GM19240 (cell line): ENCODE results near the gene ICA1.

Experiments
- DNase-seq: peaks from one replicate; pipeline ENCODE4 v3.0.0; 2011; ENCODE audit warnings: low spot score; ENCODE audit not compliant: insufficient read length

Gene ICA1

GRCh38 chr7:8228068-8228467 is 33.9 kb downstream of the ICA1 start:
- DNase-seq: no peak

DNA sequence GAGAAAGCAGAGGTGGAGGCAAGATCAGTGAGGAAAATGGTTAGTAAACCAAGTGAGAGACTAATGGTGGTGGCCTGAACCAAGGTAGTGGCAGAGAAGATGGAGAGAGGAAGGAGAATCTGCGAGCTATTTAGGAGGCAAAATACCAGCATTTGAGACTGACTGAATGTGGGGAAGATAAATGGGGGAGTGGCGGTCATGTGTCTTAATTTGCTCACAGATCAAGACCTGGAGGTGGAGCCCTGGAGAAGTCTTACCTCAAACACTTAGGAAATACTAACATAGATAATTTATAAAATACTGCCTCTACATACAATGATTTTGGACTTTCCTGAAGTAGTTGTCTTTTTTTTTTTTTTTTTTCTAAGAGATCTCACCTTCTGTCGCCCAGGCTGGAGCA is 34.7 kb downstream of the ICA1 start:
- no peak for DNase-seq

GRCh38 chr7:8226501-8226900 is 35.5 kb downstream of the ICA1 start:
- DNase-seq: no peak

DNA sequence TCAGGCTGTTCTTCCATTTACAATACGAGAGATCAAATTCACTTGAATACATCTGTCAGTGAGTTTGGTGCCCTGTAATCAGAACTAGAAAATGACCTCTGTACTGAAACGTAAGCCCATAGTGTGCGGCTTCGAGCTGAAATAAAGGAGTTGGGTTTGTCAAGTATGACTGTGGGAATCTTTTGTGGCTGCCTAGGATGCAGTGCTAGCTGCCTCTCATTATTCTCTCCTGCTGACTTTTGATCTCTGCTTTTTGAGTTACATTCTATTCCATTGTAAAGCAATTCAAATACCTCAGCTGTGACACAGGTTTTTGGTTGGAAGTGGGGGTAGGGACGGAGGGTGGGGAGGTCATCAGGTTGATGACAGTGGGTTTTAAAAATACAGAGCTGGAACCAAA is 40.4 kb downstream of the ICA1 start:
- DNase-seq: no peak

GRCh38 chr7:8221101-8221495 is 40.9 kb downstream of the ICA1 start:
- DNase-seq: no peak

GRCh38 chr7:8220376-8221100 is 41.4 kb downstream of the ICA1 start:
- no peak for DNase-seq

DNA sequence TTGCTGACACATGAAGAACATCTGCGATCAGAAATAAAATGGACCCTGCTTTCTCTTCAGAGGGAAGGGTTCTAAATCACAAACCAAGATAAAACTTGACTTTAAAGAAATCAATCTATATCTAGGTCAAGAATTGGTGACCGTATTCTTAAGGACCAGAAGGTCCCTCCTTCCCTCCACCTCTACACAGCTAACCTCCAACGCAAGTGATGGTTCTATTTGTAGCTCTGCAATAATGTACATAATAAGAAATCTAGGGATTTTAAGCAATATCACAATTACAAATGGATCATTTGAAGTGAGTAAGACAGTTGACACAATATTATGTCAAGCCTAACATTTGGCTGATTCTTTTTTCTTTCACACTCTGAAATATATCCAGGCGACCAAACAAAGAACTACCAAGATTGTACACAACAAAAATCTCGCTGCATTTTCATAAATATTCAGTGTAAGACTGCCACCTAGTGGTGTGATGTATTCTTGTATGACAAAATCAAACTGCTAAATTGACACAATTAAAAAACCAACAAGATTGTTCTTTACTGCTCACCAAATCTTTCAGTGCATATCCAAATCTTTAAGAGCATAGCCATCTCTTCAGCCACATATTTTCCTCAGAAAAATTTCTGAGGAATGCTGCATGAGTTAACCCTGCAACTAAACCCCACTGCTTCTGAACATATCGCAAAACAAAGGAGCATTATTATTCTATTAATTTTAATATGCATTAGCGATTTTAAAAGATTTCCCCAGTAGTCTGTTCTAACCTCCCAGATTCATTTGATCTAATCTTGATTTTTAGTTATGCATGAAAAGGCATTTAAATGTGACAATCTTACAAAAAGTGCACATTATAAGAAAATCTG is 44.5 kb downstream of the ICA1 start:
- DNase-seq: no peak

- DNase-seq: no peak
Observed at GRCh38 chr7:8216334-8216690, 45.7 kb downstream of the ICA1 start.

- no peak for DNase-seq
Observed at GRCh38 chr7:8215648-8216333, 46.2 kb downstream of the ICA1 start.

DNA sequence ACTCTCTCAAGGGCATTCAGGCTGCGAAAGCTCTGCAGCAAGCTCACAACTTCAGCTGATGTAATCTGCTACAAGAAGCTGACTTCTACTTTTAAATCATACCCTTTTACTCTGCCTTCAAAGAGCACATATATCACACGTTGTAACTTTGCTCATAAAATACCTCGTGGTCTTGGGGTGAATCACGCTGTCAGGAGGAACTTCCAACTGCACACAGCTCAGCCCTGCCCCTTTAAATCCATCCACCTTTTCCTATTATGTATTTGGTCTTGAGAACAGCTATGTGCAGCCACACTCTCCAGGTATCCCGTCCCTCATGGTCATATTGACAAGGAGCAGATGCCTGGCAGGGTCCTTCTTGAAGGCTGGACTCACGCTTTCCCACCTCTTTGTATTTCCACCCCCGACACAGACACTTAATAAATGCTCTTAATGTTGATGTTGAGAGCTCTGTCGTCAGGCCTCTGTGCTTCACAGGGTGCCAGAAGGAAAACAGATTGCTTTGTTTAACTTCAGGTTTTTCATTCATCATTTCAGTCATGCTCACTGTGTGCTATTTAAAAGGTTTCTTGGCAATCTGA is 47.6 kb downstream of the ICA1 start:
- DNase-seq: no peak

DNA sequence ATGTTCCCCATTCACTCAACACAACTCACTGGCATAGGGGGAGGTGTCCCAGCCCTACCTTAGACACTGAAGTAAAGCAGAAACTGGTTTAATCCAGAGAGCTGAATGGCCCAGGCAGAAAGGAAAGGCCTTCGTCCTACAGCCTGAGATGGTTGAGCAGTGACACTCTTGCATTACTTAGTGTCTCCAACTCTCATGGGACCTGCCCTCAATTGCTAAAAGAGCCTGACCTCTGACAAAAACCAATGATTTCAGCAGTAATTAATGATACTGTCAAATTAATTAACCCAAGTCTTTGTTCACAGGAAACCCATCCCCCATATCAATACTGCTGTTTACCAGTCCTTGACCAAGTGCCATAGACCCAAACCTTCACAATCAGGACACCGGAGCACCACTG is 48.6 kb downstream of the ICA1 start:
- no peak for DNase-seq

DNA sequence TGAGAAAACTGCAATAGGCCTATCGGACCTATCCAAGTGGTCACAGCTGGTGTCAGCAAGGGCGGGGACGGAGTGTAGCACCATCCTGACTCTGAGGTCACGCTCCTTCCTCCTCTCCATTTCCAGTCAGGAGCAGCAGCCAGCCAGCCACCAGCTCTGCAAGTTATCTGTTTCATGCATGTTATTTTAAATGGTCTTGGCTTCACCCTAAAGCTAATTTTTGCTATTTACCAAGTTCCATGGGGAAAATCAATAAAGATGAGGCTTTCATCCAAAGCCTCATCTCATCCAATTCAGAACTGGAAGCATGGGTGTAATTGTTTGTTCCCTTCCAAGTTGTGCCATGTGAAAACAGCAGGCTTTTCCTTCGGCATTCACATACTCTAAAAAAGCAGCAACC is 49.3 kb downstream of the ICA1 start:
- no peak for DNase-seq

GRCh38 chr7:8211725-8212096 is 50.3 kb downstream of the ICA1 start:
- DNase-seq: no peak

- no peak for DNase-seq
Observed at GRCh38 chr7:8210845-8211724, 50.9 kb downstream of the ICA1 start.

- no peak for DNase-seq
Observed at GRCh38 chr7:8209353-8209752, 52.6 kb downstream of the ICA1 start.

- no peak for DNase-seq
Observed at GRCh38 chr7:8208816-8209215, 53.2 kb downstream of the ICA1 start.

DNA sequence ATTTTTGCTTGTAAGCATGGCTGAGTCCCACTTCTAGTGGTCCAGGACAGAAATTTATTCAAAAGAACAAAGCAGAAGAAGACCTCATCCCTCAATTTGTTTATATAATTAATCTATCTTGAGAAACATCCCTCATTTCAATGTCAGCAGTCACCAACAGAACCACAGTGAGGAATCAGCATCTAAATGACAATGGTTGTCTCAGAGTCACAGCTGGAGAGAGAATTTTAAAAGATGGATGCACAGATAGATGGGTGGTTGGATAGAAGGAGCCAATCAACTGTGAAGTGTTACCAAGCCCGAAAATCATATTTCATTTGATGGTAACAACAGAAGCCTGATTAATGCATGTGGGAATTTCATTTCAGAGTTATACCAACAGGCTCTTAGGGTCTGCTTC is 55.0 kb downstream of the ICA1 start:
- DNase-seq: no peak

DNA sequence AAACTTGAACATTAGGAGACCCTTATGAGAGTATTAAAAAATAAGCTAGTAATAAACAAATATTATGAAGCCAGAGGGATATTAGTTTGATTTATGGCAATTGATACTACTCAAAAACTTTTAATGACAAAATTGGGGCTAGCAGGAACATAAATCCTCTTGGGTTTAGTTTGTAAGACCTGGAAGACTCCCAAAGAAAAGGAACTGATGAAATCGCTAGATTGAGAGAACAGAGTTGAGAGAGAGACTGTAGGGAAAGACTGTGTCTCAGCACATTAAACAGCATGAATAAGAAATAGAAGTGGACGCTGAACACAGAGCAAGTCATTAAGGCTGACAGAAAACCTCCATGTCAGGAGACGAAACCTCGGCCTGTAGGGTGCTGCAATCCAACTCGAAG is 56.4 kb downstream of the ICA1 start:
- no peak for DNase-seq

DNA sequence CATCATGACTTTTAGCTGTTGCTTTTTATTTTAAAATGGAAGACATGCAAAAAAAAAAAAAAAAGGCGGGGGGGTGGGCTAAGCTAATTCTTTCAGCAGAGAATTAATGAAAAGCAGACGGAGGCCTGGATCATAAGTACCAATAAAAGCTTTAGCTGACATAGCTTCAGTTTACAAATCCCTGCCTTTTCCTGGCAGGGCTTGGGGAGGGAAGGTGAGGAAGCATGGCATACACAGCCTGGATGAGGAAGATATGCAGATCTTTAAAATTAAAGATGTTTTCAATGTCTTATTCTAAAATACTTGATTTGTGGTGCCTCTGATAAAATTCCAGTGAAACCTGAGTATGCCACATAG is 57.0 kb downstream of the ICA1 start:
- DNase-seq: no peak

GRCh38 chr7:8204339-8205030 is 57.5 kb downstream of the ICA1 start:
- no peak for DNase-seq
